Loucy (cell line): ENCODE results near the gene F11R.

Source experiments
- H2AFZ ChIP-seq: fragments of 200-600 bp; sonication (generic); 2 replicates; pipeline ENCODE4 v1.6.0; 2016; ENCODE audit warnings: antibody characterized with exemption, mild to moderate bottlenecking, low read length, moderate library complexity
- H3F3A ChIP-seq: fragments of 200-600 bp; 2 replicates; pipeline ENCODE4 v1.6.0; 2016; ENCODE audit warnings: antibody characterized with exemption, low read depth, mild to moderate bottlenecking
- H3K27me3 ChIP-seq: fragments of 200-600 bp; sonication (generic); 2 replicates; pipeline ENCODE4 v1.6.1; 2014; ENCODE audit warnings: low read length, mild to moderate bottlenecking; ENCODE audit not compliant: insufficient read depth, poor library complexity, severe bottlenecking
- H3K36me3 ChIP-seq: fragments of 200-600 bp; sonication (generic); 2 replicates; pipeline ENCODE4 v1.6.1; 2016; ENCODE audit warnings: low read length; ENCODE audit not compliant: insufficient read depth
- H3K4me1 ChIP-seq: fragments of 200-600 bp; sonication (generic); 2 replicates; pipeline ENCODE4 v1.5.1; 2014; ENCODE audit warnings: low read length, mild to moderate bottlenecking; ENCODE audit not compliant: insufficient read depth, poor library complexity, severe bottlenecking
- H3K4me2 ChIP-seq: fragments of 200-600 bp; sonication (generic); 2 replicates; pipeline ENCODE4 v1.6.0; 2014; ENCODE audit warnings: antibody characterized with exemption, low read length, low read depth, mild to moderate bottlenecking; ENCODE audit not compliant: poor library complexity, severe bottlenecking
- H3K4me3 ChIP-seq: fragments of 200-600 bp; sonication (generic); 2 replicates; pipeline ENCODE4 v1.5.1; 2014; ENCODE audit warnings: low read length, mild to moderate bottlenecking, mixed read lengths; ENCODE audit not compliant: poor library complexity, severe bottlenecking
- H3K79me2 ChIP-seq: fragments of 200-600 bp; sonication (generic); 2 replicates; pipeline ENCODE4 v1.6.1; 2014; ENCODE audit warnings: low read length; ENCODE audit not compliant: insufficient read depth
- H3K9ac ChIP-seq: fragments of 200-600 bp; sonication (generic); 2 replicates; pipeline ENCODE4 v1.6.0; 2014; ENCODE audit warnings: mild to moderate bottlenecking, low read depth, low read length, moderate library complexity; ENCODE audit not compliant: poor library complexity, severe bottlenecking
- H3K9me2 ChIP-seq: fragments of 200-600 bp; sonication (generic); replicated peaks from 2 replicates; pipeline ENCODE4 v1.6.1; 2016; ENCODE audit warnings: low read depth, low read length, mixed read lengths
- H3K9me3 ChIP-seq: fragments of 200-600 bp; sonication (generic); 2 replicates; pipeline ENCODE4 v1.6.1; 2014; ENCODE audit warnings: mild to moderate bottlenecking, antibody characterized with exemption, low read length, low read depth; ENCODE audit not compliant: insufficient read depth
- H4K20me1 ChIP-seq: fragments of 200-600 bp; sonication (generic); 2 replicates; pipeline ENCODE4 v1.6.0; 2014; ENCODE audit warnings: antibody characterized with exemption, low read length, mild to moderate bottlenecking; ENCODE audit not compliant: insufficient read depth, poor library complexity, severe bottlenecking
- CTCF ChIP-seq: fragments of 200-600 bp; sonication (generic); conservative IDR thresholded peaks from 2 replicates; pipeline ENCODE4 v1.5.1; 2014; ENCODE audit warnings: mild to moderate bottlenecking, antibody characterized with exemption, low read length
- EZH2phosphoT487 ChIP-seq: fragments of 200-600 bp; IDR thresholded peaks from 2 replicates; pipeline ENCODE4 v1.6.1; 2018; ENCODE audit warnings: antibody characterized with exemption, mild to moderate bottlenecking, moderate library complexity, borderline replicate concordance

F11R gene

GRCh38 chr1:161006563-161006962, 14.4 kb downstream of the F11R start:
- TF ChIP-seq CTCF = no peak
- H3K9ac ChIP-seq = no peak overlapping the region
- H3K9me3 ChIP-seq = no peaks in the 10 kb centered on the region
- H3K4me1 ChIP-seq = peaks cover 5% of the 10 kb centered on the region
- H3K36me3 ChIP-seq = no peaks in the 10 kb centered on the region
- no peaks in the 10 kb centered on the region for H3K27me3 ChIP-seq
- H4K20me1 ChIP-seq = no peaks in the 10 kb centered on the region
- no peak overlapping the region for H2AFZ ChIP-seq
- peaks cover 31% of the 10 kb centered on the region for H3K79me2 ChIP-seq
- no peak overlapping the region for H3K4me2 ChIP-seq
- no peaks in the 10 kb centered on the region for H3F3A ChIP-seq
- H3K4me3 ChIP-seq = no peak overlapping the region
- H3K9me2 ChIP-seq = no peaks in the 10 kb centered on the region

GRCh38 chr1:161001525-161001924, 19.4 kb downstream of the F11R start:
- no peaks in the 10 kb centered on the region for H4K20me1 ChIP-seq
- TF ChIP-seq EZH2phosphoT487 = no peak
- no peak for TF ChIP-seq CTCF
- no peaks in the 10 kb centered on the region for H3K9me2 ChIP-seq
- no peaks in the 10 kb centered on the region for H3F3A ChIP-seq
- H3K4me3 ChIP-seq = no peak overlapping the region
- H3K36me3 ChIP-seq = peaks cover 31% of the 10 kb centered on the region; the same call in 1 of the 2 replicates
- H3K79me2 ChIP-seq = peaks cover 5% of the 10 kb centered on the region; the same call in 1 of the 2 replicates
- no peak overlapping the region for H2AFZ ChIP-seq
- no peaks in the 10 kb centered on the region for H3K9me3 ChIP-seq
- H3K9ac ChIP-seq = no peak overlapping the region
- H3K27me3 ChIP-seq = no peaks in the 10 kb centered on the region
- no peak overlapping the region for H3K4me2 ChIP-seq
- peaks cover 3% of the 10 kb centered on the region for H3K4me1 ChIP-seq

GRCh38 chr1:161000736-161001480, 20.0 kb downstream of the F11R start:
- Histone ChIP-seq H2AFZ (no peak overlapping the region), H3K9ac (no peak overlapping the region), H3K36me3 (peaks cover 31% of the 10 kb centered on the region; the same call in 1 of the 2 replicates)

More at GRCh38 chr1:161000736-161001480, 20.0 kb downstream of the F11R start:
- peaks cover 3% of the 10 kb centered on the region for H3K4me1 ChIP-seq
- H3K79me2 ChIP-seq = no peaks in the 10 kb centered on the region
- no peaks in the 10 kb centered on the region for H3K9me3 ChIP-seq
- TF ChIP-seq EZH2phosphoT487 (no peak), CTCF (no peak)
- no peak overlapping the region for H3K4me3 ChIP-seq
- H3K27me3 ChIP-seq = no peaks in the 10 kb centered on the region
- no peak overlapping the region for H3K4me2 ChIP-seq
- no peaks in the 10 kb centered on the region for H3K9me2 ChIP-seq
- no peaks in the 10 kb centered on the region for H3F3A ChIP-seq
- no peaks in the 10 kb centered on the region for H4K20me1 ChIP-seq
